Coronary artery (tissue), 2 donors: Measurements from ENCODE around the gene DNAJC5.

Source experiments
- DNase-seq: peaks from one replicate; pipeline ENCODE4 v3.0.0-alpha.2; 2017; ENCODE audit warnings: low spot score
- H3K27ac ChIP-seq, 2 donors: fragments of 200-600 bp; sonication (generic); one replicate each; pipeline ENCODE4 v1.5.1; 2016 to 2019
- H3K4me3 ChIP-seq: fragments of 200-600 bp; sonication (generic); 2 replicates; pipeline ENCODE4 v1.5.1; 2016; ENCODE audit warnings: mild to moderate bottlenecking, moderate library complexity
- CTCF ChIP-seq: fragments of 200-600 bp; sonication (generic); IDR thresholded peaks from one replicate; pipeline ENCODE4 v1.5.1; 2019; ENCODE audit warnings: antibody characterized with exemption

Gene DNAJC5

GRCh38 chr20:63940071-63940471 is 45.1 kb downstream of the DNAJC5 start:
- H3K27ac ChIP-seq, result no peak overlapping the region
- DNase-seq, result no peak
- TF ChIP-seq CTCF, result no peak
- no peak overlapping the region for H3K4me3 ChIP-seq

GRCh38 chr20:63940472-63941266 is 45.7 kb downstream of the DNAJC5 start:
- DNase-seq, result no peak
- H3K27ac ChIP-seq, result no peak overlapping the region
- no peak for TF ChIP-seq CTCF
- no peak overlapping the region for H3K4me3 ChIP-seq

GRCh38 chr20:63941282-63942081 is 46.6 kb downstream of the DNAJC5 start:
- Histone ChIP-seq H3K27ac (peak overlapping the region in 1 of 2 donors; percentile 61), H3K4me3 (no peak overlapping the region)
- TF ChIP-seq CTCF, result no peak
- DNase-seq, result no peak

- Histone ChIP-seq H3K27ac (peak overlapping the region in 1 of 2 donors; percentile 80), H3K4me3 (no peak overlapping the region)
- no peak for DNase-seq
- TF ChIP-seq CTCF, result no peak
These were observed 47.5 kb downstream of the DNAJC5 start for GRCh38 chr20:63942250-63942951.

- H3K27ac ChIP-seq, result peak overlapping the region in 1 of 2 donors; percentile 80
- TF ChIP-seq CTCF, result no peak
These were observed 48.3 kb downstream of the DNAJC5 start for GRCh38 chr20:63942969-63943807.

GRCh38 chr20:63943808-63944077 is 48.8 kb downstream of the DNAJC5 start:
- Histone ChIP-seq H3K27ac (peak overlapping the region in 1 of 2 donors; percentile 80), H3K4me3 (no peak overlapping the region)
- DNase-seq, result no peak
- no peak for TF ChIP-seq CTCF

More at GRCh38 chr20:63942969-63943807, 48.3 kb downstream of the DNAJC5 start:
- no peak for DNase-seq
- no peak overlapping the region for H3K4me3 ChIP-seq
